ENCODE data around the gene CLOCK. TPM values are rescaled to one million over a fixed set of nuclear protein-coding genes. Genes with fewer than 3 reads are reported as not detected.

Gene CLOCK
- total and polyA plus RNA-seq, 2 of the 8 experiments (the other 6 are each of a cell fraction or from before 2014, with no cell fraction given): 7.7 to 24.2 TPM

- H3K79me2 ChIP-seq (ENCODE audit: control insufficient read depth in 1 of 2, insufficient read depth in 2 of 2, low read length in 2 of 2): peaks cover 0 to 58% of the 10 kb centered on the region in 2 experiments; a peak in 2 of 4 replicates
- DNase-seq (ENCODE audit: low read depth in 1 of 2, low spot score in 2 of 2) (no peak), FAIRE-seq (no peak)
- H2BK5ac ChIP-seq (ENCODE audit: low read depth, low read length): no peak overlapping the region
- H4K5ac ChIP-seq (ENCODE audit: insufficient read length, low read depth, low read length): no peak overlapping the region
- 0 out of 4 replicates have a peak, but pooled peaks cover 0 to 3% of the 10 kb centered on the region in 2 experiments for H3K9me3 ChIP-seq (ENCODE audit: insufficient read depth in 2 of 2, low read depth in 1 of 2, low read length in 1 of 2)
- H2BK20ac ChIP-seq (ENCODE audit: low read length): no peak overlapping the region
- H2AFZ ChIP-seq (ENCODE audit: low read length): no peak overlapping the region
- no peak overlapping the region for H3K4me2 ChIP-seq (ENCODE audit: insufficient read depth in 1 of 2, low read depth in 2 of 2, low read length in 2 of 2)
- no peaks in the 10 kb centered on the region for H3K23me2 ChIP-seq (ENCODE audit: low read depth, low read length)
- no peak overlapping the region for H3K56ac ChIP-seq (replicated peaks; ENCODE audit: insufficient read length, low read depth, low read length)
- H4K20me1 ChIP-seq (replicated peaks in 1 of 2; ENCODE audit: control insufficient read depth in 1 of 2, insufficient read depth in 2 of 2, low read length in 2 of 2): no peaks in the 10 kb centered on the region
- no peak overlapping the region for H3K27ac ChIP-seq (ENCODE audit: low read depth, low read length)
- no peak overlapping the region for H2AK5ac ChIP-seq (ENCODE audit: low read depth, low read length)
- H3K9ac ChIP-seq (replicated peaks in 1 of 4; ENCODE audit: extremely low read depth in 1 of 4, low read depth in 3 of 4, low read length in 3 of 4): no peak overlapping the region
- POLR2A ChIA-PET (ENCODE audit: partially characterized antibody): no interaction called here
- WGBS, 2 experiments (ENCODE audit: extremely low coverage in 1 of 2, insufficient coverage in 1 of 2, insufficient read length in 1 of 2, insufficient replicate concordance in 2 of 2, low coverage in 1 of 2, low lambda C conversion rate in 2 of 2, missing lambda C conversion rate in 1 of 2): 96% methylated on average over 2 of the region's 2 CpGs; no CpG with 5 or more reads in 1 of the 2 experiments
- TF ChIP-seq ZNF274 (IDR thresholded peaks at IDR 0.05; ENCODE audit: borderline replicate concordance, extremely low read depth, low read length) (no peak), CHD1 (IDR thresholded peaks at IDR 0.05; ENCODE audit: low read depth, low read length) (no peak), CREB1 (IDR thresholded peaks at IDR 0.05) (no peak), PHF8 (conservative IDR thresholded peaks at IDR 0.05; ENCODE audit: low read depth, low read length) (no peak), SUZ12 (IDR thresholded peaks at IDR 0.05; ENCODE audit: low read length) (no peak), CBX5 (IDR thresholded peaks at IDR 0.05; ENCODE audit: low read depth, low read length) (no peak), JUND (IDR thresholded peaks at IDR 0.05; ENCODE audit: low read length) (no peak), SP1 (IDR thresholded peaks at IDR 0.05; ENCODE audit: low read depth, low read length) (no peak), GABPA (IDR thresholded peaks at IDR 0.05; ENCODE audit: borderline replicate concordance, insufficient read depth, low read length) (no peak), TAF1 (IDR thresholded peaks at IDR 0.05; ENCODE audit: low read depth, low read length) (no peak), YY1 (IDR thresholded peaks at IDR 0.05; ENCODE audit: low read depth, low read length) (no peak), EGR1 (IDR thresholded peaks at IDR 0.05; ENCODE audit: borderline replicate concordance, low read depth, low read length) (no peak), SIX5 (IDR thresholded peaks at IDR 0.05; ENCODE audit: low read depth, low read length) (no peak)
- H3K27me3 ChIP-seq (replicated peaks in 1 of 4; ENCODE audit: control insufficient read depth in 3 of 4, extremely low read depth in 1 of 4, insufficient read depth in 3 of 4, low read length in 3 of 4): no peaks in the 10 kb centered on the region
- H3K4ac ChIP-seq (replicated peaks; ENCODE audit: insufficient read length, low read depth, low read length): no peak overlapping the region
- no peaks in the 10 kb centered on the region for H3K36me3 ChIP-seq (ENCODE audit: control insufficient read depth in 2 of 4, insufficient read depth in 4 of 4, low read length in 3 of 4)
- no peak overlapping the region for H2BK12ac ChIP-seq (ENCODE audit: low read depth, low read length)
- H3K4me3 ChIP-seq (ENCODE audit: extremely low read depth in 1 of 4, insufficient read depth in 2 of 4, low read depth in 3 of 4, low read length in 4 of 4): no peak overlapping the region
- H3K14ac ChIP-seq (ENCODE audit: insufficient read length): no peak overlapping the region
- CTCF ChIA-PET (ENCODE audit: partially characterized antibody): no interaction called here
- H3K23ac ChIP-seq (ENCODE audit: insufficient read length): no peak overlapping the region
- H3K79me1 ChIP-seq (ENCODE audit: low read depth, low read length): no peaks in the 10 kb centered on the region
- no peak overlapping the region for H4K91ac ChIP-seq (replicated peaks; ENCODE audit: insufficient read length, low read length)
- no peak overlapping the region for H3K18ac ChIP-seq (ENCODE audit: extremely low read depth, low read length)
- no peak overlapping the region for H2BK120ac ChIP-seq (replicated peaks; ENCODE audit: low read depth, low read length)
- H4K8ac ChIP-seq (ENCODE audit: extremely low read depth, insufficient read depth, low read length): no peak overlapping the region
- peaks cover 0 to 4% (median 0%) of the 10 kb centered on the region in 4 experiments; a peak in 2 of 7 replicates for H3K4me1 ChIP-seq (replicated peaks in 1 of 4; ENCODE audit: control insufficient read depth in 3 of 4, insufficient read depth in 4 of 4, low read length in 3 of 4)
- no peak overlapping the region for H2BK15ac ChIP-seq (ENCODE audit: low read length)
Measured at GRCh38 chr4:55517526-55518229, 29.0 kb downstream of the CLOCK start.

All from H1 (cell line).